AG10803 (cell line): ENCODE data around the gene ID4.
A peak's percentile ranks its signal among the peaks of the same experiment; 100 is the strongest.

Experiments
- DNase-seq: peaks from one replicate; pipeline ENCODE4 v3.0.0; 2010; ENCODE audit warnings: low read depth
- H3K4me3 ChIP-seq: 2 replicates; pipeline ENCODE4 v1.5.1; 2011; ENCODE audit warnings: mild to moderate bottlenecking, low read length, control low read depth
- TF ChIP-seq, protein P1 (sequence below): conservative IDR thresholded peaks from 2 replicates; pipeline ENCODE4 v1.5.1; 2011; ENCODE audit warnings: mild to moderate bottlenecking, low read length, control low read depth, inconsistent platforms

Gene ID4

DNA sequence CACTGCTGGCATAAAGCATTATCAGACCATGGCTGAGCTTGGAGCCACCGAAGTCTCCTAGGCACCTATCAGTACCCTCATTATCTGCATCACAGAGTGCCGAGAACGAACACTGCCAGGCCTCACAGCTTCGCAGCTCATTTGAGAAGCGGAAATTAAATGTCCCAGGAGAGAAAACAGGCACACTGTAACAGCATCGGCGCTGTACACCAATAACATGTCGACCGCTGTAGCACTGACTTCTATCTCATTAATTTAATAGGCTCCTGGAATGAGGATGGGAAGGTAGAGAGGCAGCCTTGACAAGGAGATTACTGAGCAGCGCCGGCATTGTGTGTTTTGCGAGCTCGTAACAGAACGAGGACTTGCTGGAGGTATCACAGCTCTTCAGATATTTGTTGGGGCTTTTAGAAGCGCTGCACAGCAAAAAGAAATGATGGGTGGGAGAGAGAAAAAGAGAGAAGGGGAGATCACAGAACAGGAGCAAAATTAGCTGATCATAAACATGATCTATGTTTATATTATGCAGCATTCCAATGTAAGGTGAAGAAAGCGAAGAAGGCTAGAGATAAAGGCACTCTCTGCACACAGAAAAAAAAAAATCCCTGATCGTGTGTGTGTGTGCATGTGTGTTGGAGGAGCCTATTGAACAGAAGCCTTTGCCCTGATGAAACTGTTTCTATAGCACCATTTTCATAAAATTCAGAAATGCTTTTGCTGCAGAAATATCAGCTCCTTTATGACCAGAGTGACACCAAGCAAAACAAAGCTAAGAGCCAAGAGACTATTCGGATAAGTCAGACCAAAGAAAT, 29.2 kb downstream of the ID4 start:
- no peak overlapping the region for H3K4me3 ChIP-seq
- TF ChIP-seq, protein P1, sequence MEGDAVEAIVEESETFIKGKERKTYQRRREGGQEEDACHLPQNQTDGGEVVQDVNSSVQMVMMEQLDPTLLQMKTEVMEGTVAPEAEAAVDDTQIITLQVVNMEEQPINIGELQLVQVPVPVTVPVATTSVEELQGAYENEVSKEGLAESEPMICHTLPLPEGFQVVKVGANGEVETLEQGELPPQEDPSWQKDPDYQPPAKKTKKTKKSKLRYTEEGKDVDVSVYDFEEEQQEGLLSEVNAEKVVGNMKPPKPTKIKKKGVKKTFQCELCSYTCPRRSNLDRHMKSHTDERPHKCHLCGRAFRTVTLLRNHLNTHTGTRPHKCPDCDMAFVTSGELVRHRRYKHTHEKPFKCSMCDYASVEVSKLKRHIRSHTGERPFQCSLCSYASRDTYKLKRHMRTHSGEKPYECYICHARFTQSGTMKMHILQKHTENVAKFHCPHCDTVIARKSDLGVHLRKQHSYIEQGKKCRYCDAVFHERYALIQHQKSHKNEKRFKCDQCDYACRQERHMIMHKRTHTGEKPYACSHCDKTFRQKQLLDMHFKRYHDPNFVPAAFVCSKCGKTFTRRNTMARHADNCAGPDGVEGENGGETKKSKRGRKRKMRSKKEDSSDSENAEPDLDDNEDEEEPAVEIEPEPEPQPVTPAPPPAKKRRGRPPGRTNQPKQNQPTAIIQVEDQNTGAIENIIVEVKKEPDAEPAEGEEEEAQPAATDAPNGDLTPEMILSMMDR = no peak
- no peak for DNase-seq

DNA sequence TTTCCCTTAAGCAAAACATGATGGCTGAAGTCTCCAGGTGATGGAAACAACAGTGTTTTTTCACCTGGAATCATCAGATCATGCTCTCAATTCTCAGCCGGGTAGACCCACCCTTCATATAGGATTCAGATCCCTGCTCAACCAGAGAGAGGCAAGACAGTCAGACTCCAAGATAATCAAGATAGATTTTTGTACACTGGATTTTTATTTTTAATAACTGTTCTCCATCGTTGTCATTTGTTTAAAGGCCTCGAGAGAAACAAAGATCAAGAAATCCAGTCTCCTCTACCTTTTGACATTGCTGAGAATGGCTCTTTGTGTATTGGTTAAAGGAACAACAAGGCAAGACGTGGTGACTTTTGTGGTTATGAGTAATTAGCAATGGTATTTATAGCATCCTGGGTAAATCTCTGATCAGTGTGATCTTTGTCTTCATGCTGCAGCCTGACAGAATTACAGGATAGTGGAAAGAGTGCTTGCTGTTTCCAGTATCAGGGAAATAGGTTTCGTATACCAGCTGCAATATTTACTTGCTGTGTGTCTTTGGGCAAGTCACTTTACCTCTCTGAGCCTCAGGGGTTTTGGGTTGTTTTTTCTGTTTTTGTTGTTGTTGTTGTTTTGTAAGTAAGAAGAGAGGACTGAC, 29.9 kb downstream of the ID4 start:
- DNase-seq = peak; percentile 54
- no peak overlapping the region for H3K4me3 ChIP-seq
- TF ChIP-seq, protein P1 = no peak

DNA sequence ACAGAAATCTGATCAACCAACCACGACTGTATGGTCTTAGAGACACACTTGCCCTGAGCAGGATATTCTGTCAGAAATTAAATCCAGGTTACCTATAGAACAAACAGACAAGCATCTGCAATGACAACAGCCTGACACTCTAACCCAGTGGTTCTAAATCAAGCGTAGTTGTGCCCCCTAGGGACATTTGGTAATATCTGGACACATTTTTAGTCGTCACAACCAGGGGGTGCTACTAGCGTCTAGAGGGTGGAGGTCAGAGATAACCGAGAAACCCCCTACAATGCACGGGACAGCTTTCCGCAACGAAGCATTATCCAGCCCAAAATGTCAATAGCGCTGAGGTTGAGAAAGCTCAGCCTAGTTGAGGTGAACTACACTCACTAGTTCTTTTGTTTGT, 32.3 kb downstream of the ID4 start:
- H3K4me3 ChIP-seq = no peak overlapping the region
- TF ChIP-seq, protein P1 = no peak
- DNase-seq = no peak

DNA sequence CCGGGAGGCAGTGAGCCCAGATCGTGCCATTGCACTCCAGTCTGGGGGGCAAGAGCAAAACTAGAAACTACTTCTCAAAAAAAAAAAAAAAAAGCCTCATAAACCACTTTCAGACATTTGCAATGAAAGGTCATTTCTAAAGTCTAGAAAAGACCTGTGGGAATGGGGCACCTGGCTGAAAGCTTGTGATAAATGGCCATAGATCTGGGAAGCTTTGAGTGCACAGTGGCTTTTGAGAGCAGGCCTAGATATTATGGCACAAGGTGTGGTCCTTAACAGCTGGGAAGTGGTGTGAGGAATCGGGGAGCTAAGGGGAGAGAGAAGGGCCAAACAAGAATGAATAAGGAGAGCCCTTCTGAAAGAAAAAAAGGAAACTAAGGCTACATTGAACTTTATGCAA, 33.2 kb downstream of the ID4 start:
- H3K4me3 ChIP-seq = no peak overlapping the region
- no peak for DNase-seq
- TF ChIP-seq, protein P1 = no peak

DNA sequence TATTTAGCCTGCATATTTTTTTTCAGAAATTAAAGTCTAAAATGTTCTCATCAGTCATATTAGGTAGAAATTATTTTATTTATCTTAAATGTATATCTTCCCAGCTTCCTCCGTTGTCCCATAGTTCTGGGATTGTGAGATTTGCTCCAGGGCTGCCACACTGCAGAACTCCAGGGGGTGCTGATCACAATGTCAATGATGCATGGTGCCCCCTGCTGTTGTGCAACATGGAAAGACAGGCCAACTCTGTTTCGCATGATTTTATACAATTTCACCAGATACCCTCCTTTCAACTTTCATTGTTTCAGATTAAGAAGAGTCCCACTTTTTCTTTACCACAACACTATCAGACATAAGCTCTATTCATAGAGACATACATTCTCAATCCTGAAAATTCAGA, 35.9 kb downstream of the ID4 start:
- TF ChIP-seq, protein P1 = peak; percentile 17; the same call in 1 of the 2 replicates
- no peak for DNase-seq
- H3K4me3 ChIP-seq = no peak overlapping the region

DNA sequence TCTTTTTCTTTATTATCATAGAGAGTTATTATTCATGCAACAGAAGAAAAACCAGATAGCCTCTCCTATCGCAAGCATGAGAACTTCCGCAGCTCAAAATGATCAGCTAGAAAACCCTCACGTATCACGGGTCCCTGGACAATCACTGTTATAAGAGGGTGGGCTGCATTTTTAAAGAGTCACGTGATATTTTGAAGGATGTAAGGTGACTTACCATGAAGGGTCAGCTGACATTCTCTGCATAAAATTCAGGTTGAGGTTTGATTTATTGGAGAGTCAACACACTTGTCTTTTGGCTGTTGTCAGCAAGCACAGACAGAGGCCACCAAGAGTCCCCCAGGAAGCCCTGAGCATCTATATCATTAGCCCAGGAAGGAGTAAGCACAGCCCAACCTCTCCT, 39.5 kb downstream of the ID4 start:
- no peak overlapping the region for H3K4me3 ChIP-seq
- TF ChIP-seq, protein P1 = no peak
- no peak for DNase-seq

DNA sequence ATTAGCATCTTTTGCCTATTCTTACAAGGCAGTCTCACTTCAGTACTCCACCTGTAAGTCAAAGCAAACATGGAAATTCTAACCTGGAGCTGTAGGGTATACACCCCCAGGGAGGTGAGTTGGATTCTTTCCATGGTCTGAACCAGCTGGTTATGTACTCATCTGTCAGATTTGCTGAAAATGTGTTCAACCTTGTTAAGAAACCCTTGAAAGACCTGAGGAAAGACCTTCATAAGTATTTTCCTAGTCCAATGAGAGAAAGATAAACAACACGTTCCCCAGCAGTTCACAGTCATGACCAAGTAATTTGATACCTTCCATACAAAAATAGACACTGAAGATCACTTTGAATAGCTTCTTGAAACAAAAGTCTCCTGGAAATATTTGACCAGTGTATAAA, 42.5 kb downstream of the ID4 start:
- H3K4me3 ChIP-seq = no peak overlapping the region
- DNase-seq = no peak
- TF ChIP-seq, protein P1 = no peak
